ENCODE measurements around the gene HMX1.

GRCh38 chr4:8867624-8868320, 3.9 kb downstream of the HMX1 start:
- TF ChIP-seq CTCF (IDR thresholded peaks at IDR 0.05) (no peak), POLR2A (IDR thresholded peaks at IDR 0.05) (no peak)

Measured in thyroid gland (tissue), 4 donors.